ENCODE data around the gene SLC24A3. TPM values are rescaled to one million over a fixed set of nuclear protein-coding genes. Genes with fewer than 3 reads are reported as not detected.
A peak's percentile ranks its signal among the peaks of the same experiment; 100 is the strongest.

The SLC24A3 gene
- total and polyA plus RNA-seq, 2 donors: 12.6 to 20.5 TPM

GRCh38 chr20:19269737-19270340 is 57.4 kb downstream of the SLC24A3 start:
- H3K4me3 ChIP-seq (ENCODE audit: low read depth, low read length): no peak overlapping the region
- no peak overlapping the region for H3K27ac ChIP-seq (ENCODE audit: low read depth)
- no peaks in the 10 kb centered on the region for H3K4me1 ChIP-seq (ENCODE audit: insufficient read depth)
- WGBS: 90% methylated on average over 8 of the region's 8 CpGs
- DNase-seq (ENCODE audit: extremely low spot score): no peak
- no peaks in the 10 kb centered on the region for H3K36me3 ChIP-seq (ENCODE audit: insufficient read depth)

- 97% methylated on average over 7 of the region's 7 CpGs for WGBS
- Histone ChIP-seq H3K27ac (ENCODE audit: low read depth) (no peak overlapping the region), H3K4me3 (ENCODE audit: low read depth, low read length) (no peak overlapping the region), H3K36me3 (ENCODE audit: insufficient read depth) (no peaks in the 10 kb centered on the region), H3K4me1 (ENCODE audit: insufficient read depth) (no peaks in the 10 kb centered on the region)
- no peak for DNase-seq (ENCODE audit: extremely low spot score)
Observed at GRCh38 chr20:19271879-19272651, 59.6 kb downstream of the SLC24A3 start.

GRCh38 chr20:19272976-19273654 is 60.7 kb downstream of the SLC24A3 start:
- H3K4me1 ChIP-seq (ENCODE audit: insufficient read depth): no peaks in the 10 kb centered on the region
- no peak for DNase-seq (ENCODE audit: extremely low spot score)
- no peaks in the 10 kb centered on the region for H3K36me3 ChIP-seq (ENCODE audit: insufficient read depth)
- no peak overlapping the region for H3K27ac ChIP-seq (ENCODE audit: low read depth)
- 95% methylated on average over 6 of the region's 6 CpGs for WGBS
- no peak overlapping the region for H3K4me3 ChIP-seq (ENCODE audit: low read depth, low read length)

- WGBS: 96% methylated on average over 5 of the region's 5 CpGs
- no peak for DNase-seq (ENCODE audit: extremely low spot score)
- Histone ChIP-seq H3K27ac (ENCODE audit: low read depth) (no peak overlapping the region), H3K4me3 (ENCODE audit: low read depth, low read length) (no peak overlapping the region), H3K36me3 (ENCODE audit: insufficient read depth) (no peaks in the 10 kb centered on the region), H3K4me1 (ENCODE audit: insufficient read depth) (no peaks in the 10 kb centered on the region)
Observed at GRCh38 chr20:19274001-19274400, 61.6 kb downstream of the SLC24A3 start.

- Histone ChIP-seq H3K27ac (ENCODE audit: low read depth) (no peak overlapping the region), H3K4me3 (ENCODE audit: low read depth, low read length) (no peak overlapping the region), H3K4me1 (ENCODE audit: insufficient read depth) (no peaks in the 10 kb centered on the region), H3K36me3 (ENCODE audit: insufficient read depth) (no peaks in the 10 kb centered on the region)
- WGBS: 42% methylated on average over 8 of the region's 8 CpGs
- DNase-seq (ENCODE audit: extremely low spot score): no peak
Observed at GRCh38 chr20:19274412-19275015, 62.1 kb downstream of the SLC24A3 start.

- 36% methylated on average over 3 of the region's 3 CpGs for WGBS
- no peak overlapping the region for H3K27ac ChIP-seq (ENCODE audit: low read depth)
- no peak for DNase-seq (ENCODE audit: extremely low spot score)
Observed at GRCh38 chr20:19275038-19275629, 62.7 kb downstream of the SLC24A3 start.

GRCh38 chr20:19275630-19276071 is 63.2 kb downstream of the SLC24A3 start:
- no peak overlapping the region for H3K27ac ChIP-seq (ENCODE audit: low read depth)
- 18% methylated on average over 7 of the region's 7 CpGs for WGBS
- H3K4me1 ChIP-seq (ENCODE audit: insufficient read depth): no peaks in the 10 kb centered on the region
- H3K4me3 ChIP-seq (ENCODE audit: low read depth, low read length): no peak overlapping the region
- no peaks in the 10 kb centered on the region for H3K36me3 ChIP-seq (ENCODE audit: insufficient read depth)
- DNase-seq (ENCODE audit: extremely low spot score): peak; percentile 61

More at GRCh38 chr20:19275038-19275629, 62.7 kb downstream of the SLC24A3 start:
- H3K36me3 ChIP-seq (ENCODE audit: insufficient read depth): no peaks in the 10 kb centered on the region
- H3K4me1 ChIP-seq (ENCODE audit: insufficient read depth): no peaks in the 10 kb centered on the region
- H3K4me3 ChIP-seq (ENCODE audit: low read depth, low read length): no peak overlapping the region

- no peak overlapping the region for H3K4me3 ChIP-seq (ENCODE audit: low read depth, low read length)
- H3K36me3 ChIP-seq (ENCODE audit: insufficient read depth): no peaks in the 10 kb centered on the region
- no peak for DNase-seq (ENCODE audit: extremely low spot score)
- no peaks in the 10 kb centered on the region for H3K4me1 ChIP-seq (ENCODE audit: insufficient read depth)
- 95% methylated on average over 1 of the region's 1 CpG for WGBS
- no peak overlapping the region for H3K27ac ChIP-seq (ENCODE audit: low read depth)
Observed at GRCh38 chr20:19277381-19277780, 64.9 kb downstream of the SLC24A3 start.

GRCh38 chr20:19283490-19284025 is 71.1 kb downstream of the SLC24A3 start:
- DNase-seq (ENCODE audit: extremely low spot score): no peak
- Histone ChIP-seq H3K27ac (ENCODE audit: low read depth) (no peak overlapping the region), H3K36me3 (ENCODE audit: insufficient read depth) (no peaks in the 10 kb centered on the region), H3K4me1 (ENCODE audit: insufficient read depth) (no peaks in the 10 kb centered on the region), H3K4me3 (ENCODE audit: low read depth, low read length) (no peak overlapping the region)
- 87% methylated on average over 6 of the region's 6 CpGs for WGBS

- DNase-seq (ENCODE audit: extremely low spot score): no peak
- no peaks in the 10 kb centered on the region for H3K4me1 ChIP-seq (ENCODE audit: insufficient read depth)
- no peak overlapping the region for H3K4me3 ChIP-seq (ENCODE audit: low read depth, low read length)
- H3K36me3 ChIP-seq (ENCODE audit: insufficient read depth): no peaks in the 10 kb centered on the region
- H3K27ac ChIP-seq (ENCODE audit: low read depth): no peak overlapping the region
- WGBS: 44% methylated on average over 3 of the region's 3 CpGs
Observed at GRCh38 chr20:19284400-19285178, 72.1 kb downstream of the SLC24A3 start.

GRCh38 chr20:19285436-19285835 is 73.0 kb downstream of the SLC24A3 start:
- DNase-seq (ENCODE audit: extremely low spot score): no peak
- no peak overlapping the region for H3K4me3 ChIP-seq (ENCODE audit: low read depth, low read length)
- H3K27ac ChIP-seq (ENCODE audit: low read depth): no peak overlapping the region
- no peaks in the 10 kb centered on the region for H3K4me1 ChIP-seq (ENCODE audit: insufficient read depth)
- 22% methylated on average over 2 of the region's 2 CpGs for WGBS
- H3K36me3 ChIP-seq (ENCODE audit: insufficient read depth): no peaks in the 10 kb centered on the region

GRCh38 chr20:19288061-19288460 is 75.6 kb downstream of the SLC24A3 start:
- 20% methylated on average over 2 of the region's 2 CpGs for WGBS
- Histone ChIP-seq H3K4me3 (ENCODE audit: low read depth, low read length) (no peak overlapping the region), H3K4me1 (ENCODE audit: insufficient read depth) (no peaks in the 10 kb centered on the region), H3K36me3 (ENCODE audit: insufficient read depth) (no peaks in the 10 kb centered on the region), H3K27ac (ENCODE audit: low read depth) (no peak overlapping the region)
- DNase-seq (ENCODE audit: extremely low spot score): no peak

All from urinary bladder (tissue), 4 donors.